Smooth muscle cell (in vitro differentiated cells): Measurements from ENCODE around the gene EIF3A. TPM values are rescaled to one million over a fixed set of nuclear protein-coding genes. Genes with fewer than 3 reads are reported as not detected.

Source experiments
- DNase-seq: peaks from one replicate; lab custom pipeline; 2025; ENCODE audit not compliant: unreplicated experiment; lab: John Stamatoyannopoulos, UW
- H2AFZ ChIP-seq: fragments of 200-600 bp; sonication (generic); 2 replicates; pipeline ENCODE4 v1.6.0; 2016; ENCODE audit warnings: antibody characterized with exemption, low read depth, mild to moderate bottlenecking
- H3F3A ChIP-seq: fragments of 200-600 bp; sonication (generic); 2 replicates; pipeline ENCODE4 v1.6.0; 2017; ENCODE audit warnings: antibody characterized with exemption, low read depth
- H3K27ac ChIP-seq: fragments of 200-600 bp; sonication (generic); 2 replicates; pipeline ENCODE4 v1.5.1; 2016; ENCODE audit warnings: low read depth, mild to moderate bottlenecking
- H3K27me3 ChIP-seq: fragments of 200-600 bp; sonication (generic); 2 replicates; pipeline ENCODE4 v1.6.1; 2016; ENCODE audit warnings: low read depth, mild to moderate bottlenecking
- H3K36me3 ChIP-seq: fragments of 200-600 bp; sonication (generic); 2 replicates; pipeline ENCODE4 v1.5.1; 2016; ENCODE audit warnings: low read depth
- H3K4me1 ChIP-seq: fragments of 200-600 bp; sonication (generic); 2 replicates; pipeline ENCODE4 v1.5.1; 2016; ENCODE audit warnings: low read depth
- H3K4me2 ChIP-seq: fragments of 200-600 bp; sonication (generic); 2 replicates; pipeline ENCODE4 v1.6.0; 2016; ENCODE audit warnings: mild to moderate bottlenecking
- H3K4me3 ChIP-seq: fragments of 200-600 bp; sonication (generic); 2 replicates; pipeline ENCODE4 v1.5.1; 2016; ENCODE audit warnings: mild to moderate bottlenecking
- H3K79me2 ChIP-seq: fragments of 200-600 bp; sonication (generic); 2 replicates; pipeline ENCODE4 v1.6.0; 2016; ENCODE audit warnings: low read depth, mild to moderate bottlenecking
- H3K9ac ChIP-seq: fragments of 200-600 bp; sonication (generic); 2 replicates; pipeline ENCODE4 v1.6.0; 2016; ENCODE audit warnings: low read depth
- H3K9me3 ChIP-seq: fragments of 200-600 bp; sonication (generic); replicated peaks from 2 replicates; pipeline ENCODE4 v1.5.1; 2016; ENCODE audit warnings: low read depth
- H4K20me1 ChIP-seq: fragments of 200-600 bp; sonication (generic); 2 replicates; pipeline ENCODE4 v1.6.0; 2016; ENCODE audit warnings: low read depth
- WGBS: methylation state at CpG from one replicate; pipeline ENCODE4 v1.1.7; 2016; ENCODE audit warnings: low lambda C conversion rate; 5-methylcytosine and 5-hydroxymethylcytosine counted together
- polyA plus RNA-seq: library from polyadenylated mRNA; unstranded; fragments of >200 nt; fragmentation: Nextera tagmentation; extraction: Ambion mirVana; gene quantifications from 2 replicates; pipeline ENCODE4 v1.2.1, GENCODE V29; 2016
- total RNA-seq: library from RNA; depleted of rRNA; stranded (reverse); fragments of >200 nt; gene quantifications from 2 replicates; pipeline ENCODE4 v1.2.3, GENCODE V29; 2014
- TF ChIP-seq, protein P1 (sequence below): fragments of 200-600 bp; sonication (generic); IDR thresholded peaks from 2 replicates; pipeline ENCODE4 v1.5.1; 2017; ENCODE audit warnings: borderline replicate concordance, mild to moderate bottlenecking, antibody characterized with exemption; ENCODE audit not compliant: insufficient read depth, poor library complexity, severe bottlenecking

Gene EIF3A
- total and polyA plus RNA-seq, 2 experiments from 2014 or later, result 37.9 to 95.0 TPM

DNA sequence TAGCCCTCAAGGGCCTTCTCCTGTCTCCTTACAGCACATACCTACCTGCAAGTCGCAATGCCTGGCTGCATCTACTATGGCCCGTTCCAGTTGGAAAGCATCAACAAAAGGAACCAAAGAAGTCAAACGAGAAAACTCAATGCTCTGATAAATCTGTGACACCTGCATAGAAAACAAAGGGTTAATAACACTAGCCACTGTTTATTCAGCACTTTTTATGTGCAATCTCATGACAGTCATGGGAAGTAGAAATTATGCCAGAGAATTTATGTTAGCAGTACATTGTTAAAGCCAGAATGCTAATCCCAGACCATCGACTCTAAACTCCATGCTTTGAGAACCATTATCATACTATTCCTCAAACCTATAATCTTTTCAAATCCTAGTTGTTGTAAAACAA lies 21.1 kb downstream of the EIF3A start:
- H3F3A ChIP-seq, result peaks cover 20% of the 10 kb centered on the region
- H3K9me3 ChIP-seq, result no peaks in the 10 kb centered on the region
- no peak overlapping the region for H2AFZ ChIP-seq
- no peak for DNase-seq
- H3K9ac ChIP-seq, result no peak overlapping the region
- TF ChIP-seq, protein P1, sequence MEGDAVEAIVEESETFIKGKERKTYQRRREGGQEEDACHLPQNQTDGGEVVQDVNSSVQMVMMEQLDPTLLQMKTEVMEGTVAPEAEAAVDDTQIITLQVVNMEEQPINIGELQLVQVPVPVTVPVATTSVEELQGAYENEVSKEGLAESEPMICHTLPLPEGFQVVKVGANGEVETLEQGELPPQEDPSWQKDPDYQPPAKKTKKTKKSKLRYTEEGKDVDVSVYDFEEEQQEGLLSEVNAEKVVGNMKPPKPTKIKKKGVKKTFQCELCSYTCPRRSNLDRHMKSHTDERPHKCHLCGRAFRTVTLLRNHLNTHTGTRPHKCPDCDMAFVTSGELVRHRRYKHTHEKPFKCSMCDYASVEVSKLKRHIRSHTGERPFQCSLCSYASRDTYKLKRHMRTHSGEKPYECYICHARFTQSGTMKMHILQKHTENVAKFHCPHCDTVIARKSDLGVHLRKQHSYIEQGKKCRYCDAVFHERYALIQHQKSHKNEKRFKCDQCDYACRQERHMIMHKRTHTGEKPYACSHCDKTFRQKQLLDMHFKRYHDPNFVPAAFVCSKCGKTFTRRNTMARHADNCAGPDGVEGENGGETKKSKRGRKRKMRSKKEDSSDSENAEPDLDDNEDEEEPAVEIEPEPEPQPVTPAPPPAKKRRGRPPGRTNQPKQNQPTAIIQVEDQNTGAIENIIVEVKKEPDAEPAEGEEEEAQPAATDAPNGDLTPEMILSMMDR, result no peak
- peaks cover 64% of the 10 kb centered on the region for H3K36me3 ChIP-seq
- 88% methylated on average over 4 of the region's 4 CpGs for WGBS
- no peak overlapping the region for H3K4me2 ChIP-seq
- H3K4me1 ChIP-seq, result no peaks in the 10 kb centered on the region
- peaks cover 95% of the 10 kb centered on the region for H4K20me1 ChIP-seq
- no peak overlapping the region for H3K4me3 ChIP-seq
- H3K79me2 ChIP-seq, result peaks cover 88% of the 10 kb centered on the region
- H3K27me3 ChIP-seq, result no peaks in the 10 kb centered on the region
- no peak overlapping the region for H3K27ac ChIP-seq

DNA sequence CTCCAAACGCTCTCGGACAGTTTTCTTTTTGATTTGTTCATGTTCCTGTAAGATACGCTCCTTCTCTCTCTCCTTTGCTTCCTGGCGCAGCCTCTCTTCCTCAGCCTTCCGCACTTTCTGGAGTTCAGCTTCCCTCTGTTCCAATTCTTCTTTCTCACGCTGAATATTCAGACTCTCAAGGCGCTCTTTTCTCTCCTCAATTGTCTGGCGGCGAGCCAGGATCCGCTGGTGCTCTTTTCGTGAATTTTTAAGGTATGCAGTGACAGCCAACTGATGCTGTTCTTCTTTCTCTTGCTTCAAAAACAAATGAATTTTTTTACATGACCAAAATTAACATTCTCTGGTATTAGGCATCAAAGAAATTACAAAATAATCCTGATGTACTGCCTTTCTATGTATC lies 22.6 kb downstream of the EIF3A start:
- no peak overlapping the region for H3K27ac ChIP-seq
- DNase-seq, result no peak
- TF ChIP-seq, protein P1, result no peak
- H3K27me3 ChIP-seq, result no peaks in the 10 kb centered on the region
- no peaks in the 10 kb centered on the region for H3K9me3 ChIP-seq
- H3K79me2 ChIP-seq, result peaks cover 88% of the 10 kb centered on the region
- no peak overlapping the region for H3K4me2 ChIP-seq
- H3K9ac ChIP-seq, result no peak overlapping the region
- peaks cover 64% of the 10 kb centered on the region for H3K36me3 ChIP-seq
- H3K4me3 ChIP-seq, result no peak overlapping the region
- H3K4me1 ChIP-seq, result no peaks in the 10 kb centered on the region
- peaks cover 95% of the 10 kb centered on the region for H4K20me1 ChIP-seq
- 99% methylated on average over 11 of the region's 11 CpGs for WGBS
- H3F3A ChIP-seq, result peaks cover 23% of the 10 kb centered on the region
- H2AFZ ChIP-seq, result no peak overlapping the region

DNA sequence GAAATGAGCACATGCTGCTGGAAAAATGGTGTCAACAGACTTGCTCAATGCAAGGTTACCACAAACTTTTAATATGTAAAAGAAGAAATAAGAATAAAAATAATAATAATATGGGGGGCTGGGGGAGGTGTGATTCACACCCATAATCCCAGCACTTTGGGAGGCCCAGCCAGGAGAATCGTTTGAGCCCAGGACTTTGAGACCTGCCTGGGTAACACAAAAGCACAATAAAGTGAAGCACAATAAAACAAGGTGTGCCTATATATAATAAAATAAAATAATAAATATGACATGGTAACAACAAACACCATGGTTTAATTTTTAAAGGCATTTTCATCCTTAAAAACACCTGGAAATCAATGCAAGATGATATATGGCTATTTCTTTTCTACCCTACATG lies 25.1 kb downstream of the EIF3A start:
- Histone ChIP-seq H3K27me3 (no peaks in the 10 kb centered on the region), H4K20me1 (peaks cover 93% of the 10 kb centered on the region), H3K9me3 (no peaks in the 10 kb centered on the region), H2AFZ (no peak overlapping the region), H3K36me3 (peaks cover 69% of the 10 kb centered on the region), H3K4me1 (no peaks in the 10 kb centered on the region), H3K79me2 (peaks cover 91% of the 10 kb centered on the region), H3K9ac (no peak overlapping the region), H3F3A (peaks cover 23% of the 10 kb centered on the region), H3K27ac (no peak overlapping the region), H3K4me2 (no peak overlapping the region), H3K4me3 (no peak overlapping the region)
- WGBS, result 97% methylated on average over 1 of the region's 1 CpG
- TF ChIP-seq, protein P1, result no peak
- no peak for DNase-seq

DNA sequence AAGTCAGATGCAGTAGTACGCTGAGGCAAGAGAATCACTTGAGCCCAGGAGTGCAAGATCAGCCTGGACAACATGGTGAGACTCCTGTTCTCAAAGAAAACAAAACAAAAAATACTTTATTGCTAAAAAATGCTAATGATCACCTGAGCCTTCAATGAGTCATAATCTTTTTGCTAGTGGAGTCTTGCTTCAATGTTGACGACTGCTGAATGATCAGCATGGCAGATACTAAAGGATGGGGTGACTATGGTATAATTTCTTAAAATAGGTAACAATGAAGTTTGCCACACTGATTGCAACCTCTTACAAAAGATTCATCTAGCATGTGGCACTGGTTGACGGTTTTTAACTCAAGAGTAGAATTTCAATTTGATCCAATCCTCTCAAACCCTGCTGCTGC lies 28.8 kb downstream of the EIF3A start:
- 98% methylated on average over 3 of the region's 3 CpGs for WGBS
- TF ChIP-seq, protein P1, result no peak

More for the DNA sequence above, 28.8 kb downstream of the EIF3A start:
- peaks cover 98% of the 10 kb centered on the region for H4K20me1 ChIP-seq
- H3K4me2 ChIP-seq, result no peak overlapping the region
- no peak overlapping the region for H3K9ac ChIP-seq
- peaks cover 84% of the 10 kb centered on the region for H3K79me2 ChIP-seq
- H3K27ac ChIP-seq, result no peak overlapping the region
- H3F3A ChIP-seq, result peaks cover 11% of the 10 kb centered on the region
- no peak for DNase-seq
- H3K9me3 ChIP-seq, result no peaks in the 10 kb centered on the region
- no peak overlapping the region for H3K4me3 ChIP-seq
- H2AFZ ChIP-seq, result no peak overlapping the region
- H3K36me3 ChIP-seq, result peaks cover 54% of the 10 kb centered on the region
- H3K4me1 ChIP-seq, result no peaks in the 10 kb centered on the region
- no peaks in the 10 kb centered on the region for H3K27me3 ChIP-seq
